Stimulated activated CD4-positive, alpha-beta T cell treated with anti-CD3 and anti-CD28 coated beads, Interleukin-1b, Interleukin-23, amount 100 ng/mL, for 24 hours (primary cell): ENCODE data around the gene OSBP.

Experiments
- DNase-seq, 4 experiments: peaks; one replicate each; pipeline ENCODE4 v3.0.0-alpha.2; 2020; ENCODE audit warnings: low read depth in 4 of 4, low spot score in 1 of 4

The OSBP gene

GRCh38 chr11:59610289-59610688 lies 5.3 kb downstream of the OSBP start:
- no peak for DNase-seq

- DNase-seq = no peak
Observed at GRCh38 chr11:59607703-59608454, 7.7 kb downstream of the OSBP start.

- DNase-seq = no peak
Observed at GRCh38 chr11:59602432-59602831, 13.1 kb downstream of the OSBP start.

- DNase-seq = no peak
Observed at GRCh38 chr11:59601788-59602187, 13.8 kb downstream of the OSBP start.

GRCh38 chr11:59600636-59601035 lies 14.9 kb downstream of the OSBP start:
- no peak for DNase-seq

- DNase-seq = no peak
Observed at GRCh38 chr11:59600234-59600633, 15.3 kb downstream of the OSBP start.

- no peak for DNase-seq
Observed at GRCh38 chr11:59598961-59599360, 16.6 kb downstream of the OSBP start.

GRCh38 chr11:59584294-59584693 lies 31.3 kb downstream of the OSBP start:
- DNase-seq = no peak

GRCh38 chr11:59582006-59582405 lies 33.6 kb downstream of the OSBP start:
- DNase-seq = no peak

GRCh38 chr11:59578369-59578768 lies 37.2 kb downstream of the OSBP start:
- DNase-seq = no peak

GRCh38 chr11:59575505-59575904 lies 40.1 kb downstream of the OSBP start:
- no peak for DNase-seq

- no peak for DNase-seq
Observed at GRCh38 chr11:59574932-59575502, 40.6 kb downstream of the OSBP start.

- DNase-seq = no peak
Observed at GRCh38 chr11:59574467-59574866, 41.1 kb downstream of the OSBP start.

- DNase-seq = no peak
Observed at GRCh38 chr11:59573216-59573615, 42.4 kb downstream of the OSBP start.

GRCh38 chr11:59572091-59572490 lies 43.5 kb downstream of the OSBP start:
- DNase-seq = no peak

GRCh38 chr11:59562292-59562691 lies 53.3 kb downstream of the OSBP start:
- DNase-seq = no peak

- DNase-seq = peak; percentile 69 to 83 (median 74)
Observed at GRCh38 chr11:59560702-59561473, 54.7 kb downstream of the OSBP start.

- DNase-seq = peak; percentile 47 to 76 (median 62)
Observed at GRCh38 chr11:59560290-59560701, 55.3 kb downstream of the OSBP start.

- DNase-seq = no peak
Observed at GRCh38 chr11:59559886-59560285, 55.7 kb downstream of the OSBP start.

GRCh38 chr11:59558270-59558643 lies 57.3 kb downstream of the OSBP start:
- DNase-seq = no peak

GRCh38 chr11:59556917-59557348 lies 58.6 kb downstream of the OSBP start:
- DNase-seq = no peak
